WTC11 (cell line): ENCODE results near the gene FUBP3. TPM values are rescaled to one million over a fixed set of nuclear protein-coding genes. Genes with fewer than 3 reads are reported as not detected.

Experiments
- ARID4B ChIP-seq: sonication (generic); formaldehyde crosslinking; IDR thresholded peaks from 2 replicates; pipeline ENCODE4 v1.8.0; 2023; ENCODE audit warnings: missing genetic modification reagents, mild to moderate bottlenecking, borderline replicate concordance
- ATF2 ChIP-seq: sonication (generic); formaldehyde crosslinking; IDR thresholded peaks from 2 replicates; pipeline ENCODE4 v1.8.1; 2022; ENCODE audit warnings: low read depth, missing genetic modification reagents, borderline replicate concordance
- CDX4 ChIP-seq: fragments of 250-450 bp; sonication (Bioruptor Pico); IDR thresholded peaks from 2 replicates; pipeline ENCODE4 v1.9.0; 2021; ENCODE audit warnings: moderate library complexity, mild to moderate bottlenecking, inconsistent platforms, borderline replicate concordance
- E2F1 ChIP-seq: sonication (generic); formaldehyde crosslinking; IDR thresholded peaks from 2 replicates; pipeline ENCODE4 v1.8.0; 2022; ENCODE audit warnings: mild to moderate bottlenecking, missing genetic modification reagents
- E2F5 ChIP-seq: sonication (generic); formaldehyde crosslinking; IDR thresholded peaks from 2 replicates; pipeline ENCODE4 v1.8.1; 2022; ENCODE audit warnings: mild to moderate bottlenecking, moderate library complexity, missing genetic modification reagents
- ESRRA ChIP-seq: sonication (generic); formaldehyde crosslinking; IDR thresholded peaks from 2 replicates; pipeline ENCODE4 v1.8.1; 2022; ENCODE audit warnings: mild to moderate bottlenecking, missing genetic modification reagents, borderline replicate concordance
- FOXK1 ChIP-seq: sonication (generic); formaldehyde crosslinking; IDR thresholded peaks from 2 replicates; pipeline ENCODE4 v1.8.0; 2022; ENCODE audit warnings: mild to moderate bottlenecking, moderate library complexity, missing genetic modification reagents
- FOXP4 ChIP-seq: sonication (generic); formaldehyde crosslinking; IDR thresholded peaks from 2 replicates; pipeline ENCODE4 v1.8.0; 2022; ENCODE audit warnings: mild to moderate bottlenecking, missing genetic modification reagents
- GABPB1 ChIP-seq: sonication (generic); formaldehyde crosslinking; IDR thresholded peaks from 2 replicates; pipeline ENCODE4 v1.8.1; 2023; ENCODE audit warnings: mild to moderate bottlenecking, missing genetic modification reagents
- IRF1 ChIP-seq: sonication (generic); formaldehyde crosslinking; IDR thresholded peaks from 2 replicates; pipeline ENCODE4 v1.8.0; 2023; ENCODE audit warnings: missing genetic modification reagents
- MAX ChIP-seq: sonication (generic); formaldehyde crosslinking; IDR thresholded peaks from 2 replicates; pipeline ENCODE4 v1.8.0; 2022; ENCODE audit warnings: mild to moderate bottlenecking, missing genetic modification reagents
- MYBL2 ChIP-seq: sonication (generic); formaldehyde crosslinking; IDR thresholded peaks from 2 replicates; pipeline ENCODE4 v1.8.1; 2023; ENCODE audit warnings: mild to moderate bottlenecking, moderate library complexity, missing genetic modification reagents
- NFATC4 ChIP-seq: fragments of 250-450 bp; sonication (Bioruptor Pico); IDR thresholded peaks from 2 replicates; pipeline ENCODE4 v1.9.0; 2021; ENCODE audit warnings: mild to moderate bottlenecking
- SMAD4 ChIP-seq: sonication (generic); formaldehyde crosslinking; IDR thresholded peaks from 2 replicates; pipeline ENCODE4 v1.8.0; 2022; ENCODE audit warnings: mild to moderate bottlenecking, missing genetic modification reagents
- USF1 ChIP-seq: sonication (generic); formaldehyde crosslinking; IDR thresholded peaks from 2 replicates; pipeline ENCODE4 v1.8.0; 2022; ENCODE audit warnings: mild to moderate bottlenecking, missing genetic modification reagents
- ZBTB43 ChIP-seq: sonication (generic); formaldehyde crosslinking; IDR thresholded peaks from 2 replicates; pipeline ENCODE4 v1.8.1; 2023; ENCODE audit warnings: mild to moderate bottlenecking, missing genetic modification reagents
- ZMAT4 ChIP-seq: fragments of 250-450 bp; sonication (Bioruptor Pico); IDR thresholded peaks from 2 replicates; pipeline ENCODE4 v1.9.0; 2021; ENCODE audit warnings: mild to moderate bottlenecking
- ZNF281 ChIP-seq: sonication (generic); formaldehyde crosslinking; IDR thresholded peaks from 2 replicates; pipeline ENCODE4 v1.8.0; 2023; ENCODE audit warnings: mild to moderate bottlenecking, missing genetic modification reagents
- total RNA-seq: library from RNA; stranded (reverse); gene quantifications from 3 replicates; pipeline ENCODE4 v1.2.3, GENCODE V29; 2021

The FUBP3 gene
- total RNA-seq, 1 experiment from 2014 or later = 83.0 TPM

GRCh38 chr9:130680836-130681768, 101.7 kb downstream of the FUBP3 start (continued):
- TF ChIP-seq ARID4B (CRISPR knock-in tag) = peak; percentile 93
- TF ChIP-seq ESRRA (CRISPR knock-in tag) = peak; percentile 38; the same call in 1 of the 2 replicates
- no peak for TF ChIP-seq SMAD4 (CRISPR knock-in tag)
- no peak for TF ChIP-seq NFATC4 (CRISPR knock-in tag)
- TF ChIP-seq ZBTB43 (CRISPR knock-in tag) = peak; percentile 74; the same call in 1 of the 2 replicates
- TF ChIP-seq E2F1 (CRISPR knock-in tag) = peak; percentile 81; the same call in 1 of the 2 replicates
- peak; percentile 83 for TF ChIP-seq FOXK1 (CRISPR knock-in tag)
- TF ChIP-seq GABPB1 (CRISPR knock-in tag) = peak; percentile 65
- no peak for TF ChIP-seq CDX4 (CRISPR knock-in tag)
- peak; percentile 88 for TF ChIP-seq FOXP4 (CRISPR knock-in tag)
- 0 out of 2 replicates have a peak, but pooled peaks have one; percentile 30 for TF ChIP-seq E2F5 (CRISPR knock-in tag)
- 0 out of 2 replicates have a peak, but pooled peaks have one; percentile 53 for TF ChIP-seq ZNF281
- 0 out of 2 replicates have a peak, but pooled peaks have one; percentile 48 for TF ChIP-seq ATF2 (CRISPR knock-in tag)
- TF ChIP-seq ZMAT4 (CRISPR knock-in tag) = no peak
- peak; percentile 40; the same call in 1 of the 2 replicates for TF ChIP-seq USF1 (CRISPR knock-in tag)
- TF ChIP-seq MAX (CRISPR knock-in tag) = peak; percentile 87
- TF ChIP-seq IRF1 (CRISPR knock-in tag) = peak; percentile 86; the same call in 1 of the 2 replicates
- TF ChIP-seq MYBL2 (CRISPR knock-in tag) = peak; percentile 87
